Measurements from ENCODE around the gene KIF21B. TPM values are rescaled to one million over a fixed set of nuclear protein-coding genes. Genes with fewer than 3 reads are reported as not detected.

Gene KIF21B
- total and polyA plus RNA-seq, 2 of the 4 experiments (the other 2 are of a cell fraction): 0.36 to 0.55 TPM

DNA sequence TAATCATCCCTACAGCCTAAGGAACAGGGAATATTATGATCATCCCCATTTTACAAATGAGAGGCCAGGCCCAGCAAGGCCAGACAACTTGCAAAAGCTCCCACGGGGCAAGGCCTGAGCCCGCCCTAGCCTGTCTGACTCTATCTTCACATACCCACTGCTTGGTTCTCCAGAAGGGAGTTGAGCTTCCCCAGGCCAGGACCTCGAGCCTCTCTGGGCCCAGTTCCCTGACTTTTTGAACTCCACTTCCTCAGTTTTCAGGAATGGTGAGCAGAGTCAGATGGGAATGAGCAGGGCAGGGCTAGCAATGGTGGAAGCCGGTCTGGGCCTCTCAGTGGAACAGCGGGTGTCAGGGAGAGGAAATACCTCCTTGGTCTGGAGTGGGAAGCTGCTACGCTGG lies 49.4 kb upstream of the KIF21B start:
- no peak overlapping the region for H3K4ac ChIP-seq (ENCODE audit: low read depth, low read length)
- no peak overlapping the region for H3K27ac ChIP-seq (ENCODE audit: insufficient read depth, low read length)
- no peak overlapping the region for H2AK5ac ChIP-seq (ENCODE audit: low read depth, low read length)
- no peak overlapping the region for H2BK5ac ChIP-seq (ENCODE audit: low read depth, low read length, poor library complexity, severe bottlenecking)
- H3K79me1 ChIP-seq (ENCODE audit: low read depth in 1 of 2, low read length in 2 of 2): no peaks in the 10 kb centered on the region
- no peaks in the 10 kb centered on the region for H4K20me1 ChIP-seq (ENCODE audit: insufficient read depth, low read length)
- POLR2A ChIA-PET (ENCODE audit: unreplicated experiment): no interaction called here
- no peak overlapping the region for H2BK120ac ChIP-seq (ENCODE audit: low read depth, low read length)
- no peak overlapping the region for H4K5ac ChIP-seq (ENCODE audit: low read depth, low read length)
- CTCF ChIA-PET: no interaction called here
- WGBS, 2 experiments (ENCODE audit: extremely low coverage in 2 of 2, insufficient read length in 1 of 2): 80% methylated on average over 1 of the region's 6 CpGs; no CpG with 5 or more reads in 1 of the 2 experiments
- no peak overlapping the region for H3K56ac ChIP-seq (ENCODE audit: extremely low read depth, insufficient read depth, low read length)
- no peak overlapping the region for H3K18ac ChIP-seq (ENCODE audit: low read depth, low read length)
- TF ChIP-seq CHD1 (IDR thresholded peaks at IDR 0.05; ENCODE audit: low read depth, low read length) (no peak), SMC3 (IDR thresholded peaks at IDR 0.05; ENCODE audit: low read depth, low read length) (no peak), MAFK (IDR thresholded peaks at IDR 0.05; ENCODE audit: low read depth, low read length) (no peak), BHLHE40 (IDR thresholded peaks at IDR 0.05; ENCODE audit: low read depth, low read length) (no peak), RFX5 (IDR thresholded peaks at IDR 0.05; ENCODE audit: low read depth, low read length) (no peak), ELK1 (IDR thresholded peaks at IDR 0.05; ENCODE audit: borderline replicate concordance, low read depth, low read length) (no peak), RAD21 (IDR thresholded peaks at IDR 0.05; ENCODE audit: low read length) (no peak), CEBPB (IDR thresholded peaks at IDR 0.05; ENCODE audit: low read depth, low read length) (no peak), POLR2A (IDR thresholded peaks at IDR 0.05; ENCODE audit: low read depth, low read length) (no peak), FOS (IDR thresholded peaks at IDR 0.05; ENCODE audit: low read depth, low read length) (no peak), MXI1 (IDR thresholded peaks at IDR 0.05; ENCODE audit: borderline replicate concordance, low read depth, low read length) (no peak), RCOR1 (IDR thresholded peaks at IDR 0.05; ENCODE audit: insufficient replicate concordance, low read length) (no peak), USF2 (IDR thresholded peaks at IDR 0.05; ENCODE audit: low read depth, low read length) (no peak), MAZ (IDR thresholded peaks at IDR 0.05; ENCODE audit: borderline replicate concordance, low read depth, low read length) (no peak), NFE2L2 (IDR thresholded peaks at IDR 0.05; ENCODE audit: low read depth, low read length) (no peak)
- TF ChIP-seq, protein P1, sequence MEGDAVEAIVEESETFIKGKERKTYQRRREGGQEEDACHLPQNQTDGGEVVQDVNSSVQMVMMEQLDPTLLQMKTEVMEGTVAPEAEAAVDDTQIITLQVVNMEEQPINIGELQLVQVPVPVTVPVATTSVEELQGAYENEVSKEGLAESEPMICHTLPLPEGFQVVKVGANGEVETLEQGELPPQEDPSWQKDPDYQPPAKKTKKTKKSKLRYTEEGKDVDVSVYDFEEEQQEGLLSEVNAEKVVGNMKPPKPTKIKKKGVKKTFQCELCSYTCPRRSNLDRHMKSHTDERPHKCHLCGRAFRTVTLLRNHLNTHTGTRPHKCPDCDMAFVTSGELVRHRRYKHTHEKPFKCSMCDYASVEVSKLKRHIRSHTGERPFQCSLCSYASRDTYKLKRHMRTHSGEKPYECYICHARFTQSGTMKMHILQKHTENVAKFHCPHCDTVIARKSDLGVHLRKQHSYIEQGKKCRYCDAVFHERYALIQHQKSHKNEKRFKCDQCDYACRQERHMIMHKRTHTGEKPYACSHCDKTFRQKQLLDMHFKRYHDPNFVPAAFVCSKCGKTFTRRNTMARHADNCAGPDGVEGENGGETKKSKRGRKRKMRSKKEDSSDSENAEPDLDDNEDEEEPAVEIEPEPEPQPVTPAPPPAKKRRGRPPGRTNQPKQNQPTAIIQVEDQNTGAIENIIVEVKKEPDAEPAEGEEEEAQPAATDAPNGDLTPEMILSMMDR (conservative IDR thresholded peaks at IDR 0.05; ENCODE audit: low read depth, low read length): no peak
- H3K9me1 ChIP-seq (ENCODE audit: insufficient read depth, low read length): no peaks in the 10 kb centered on the region
- H4K91ac ChIP-seq (ENCODE audit: insufficient read depth, low read depth, low read length): no peak overlapping the region
- no peak overlapping the region for H3K4me3 ChIP-seq (ENCODE audit: insufficient read depth, low read depth, low read length)
- no peak overlapping the region for H2BK15ac ChIP-seq (ENCODE audit: low read depth, low read length)
- no TSS peak for BruUV-seq (replicated peaks)
- H3K14ac ChIP-seq (replicated peaks; ENCODE audit: low read depth, low read length): no peak overlapping the region
- H2BK20ac ChIP-seq (ENCODE audit: low read depth, low read length): no peak overlapping the region
- ATAC-seq (ENCODE audit: low read depth): no peak
- DNase-seq: no peak
- H3K9ac ChIP-seq (ENCODE audit: low read depth, low read length): no peak overlapping the region
- H3K4me1 ChIP-seq (ENCODE audit: control insufficient read depth, insufficient read depth, low read length): no peaks in the 10 kb centered on the region
- no peak overlapping the region for H3K23ac ChIP-seq (ENCODE audit: low read depth, low read length)
- no peaks in the 10 kb centered on the region for H3K9me3 ChIP-seq (ENCODE audit: control insufficient read depth, insufficient read depth, low read length)
- no peaks in the 10 kb centered on the region for H3K36me3 ChIP-seq (ENCODE audit: control insufficient read depth, insufficient read depth, low read length)
- no peak overlapping the region for H3K4me2 ChIP-seq (ENCODE audit: low read depth, low read length)
- dilution Hi-C loops (cut with HindIII; ENCODE audit: low sequenced_read_pairs, unreplicated experiment) (no loop called here), in situ Hi-C loops (cut with MboI; ENCODE audit: low sequenced_read_pairs) (no loop called here), intact Hi-C loops (cut with micrococcal nuclease) (no loop called here)
- no peak overlapping the region for H4K8ac ChIP-seq (ENCODE audit: low read depth in 2 of 2, low read length in 2 of 2)
- H2AK9ac ChIP-seq (replicated peaks; ENCODE audit: low read depth, low read length, poor library complexity): no peak overlapping the region
- H3K27me3 ChIP-seq (ENCODE audit: control insufficient read depth, insufficient read depth, low read length): peaks cover 82% of the 10 kb centered on the region
- no peak overlapping the region for H2AFZ ChIP-seq (replicated peaks; ENCODE audit: low read length, poor library complexity)

All from IMR-90 (cell line).